ENCODE data around the gene CPNE6. TPM values are rescaled to one million over a fixed set of nuclear protein-coding genes. Genes with fewer than 3 reads are reported as not detected.
A peak's percentile ranks its signal among the peaks of the same experiment; 100 is the strongest.

The CPNE6 gene
- total and polyA plus RNA-seq, 2 of the 13 experiments (the other 11 are each of a cell fraction or from before 2014, with no cell fraction given), result not detected

GRCh38 chr14:24095271-24096068 is 24.1 kb downstream of the CPNE6 start (continued):
- TF ChIP-seq HMG20B (CRISPR knock-in tag; conservative IDR thresholded peaks at IDR 0.05) (peak; percentile 89), FOXP1 (IDR thresholded peaks at IDR 0.05) (peak; percentile 86; the same call in 1 of the 2 replicates), FOXP1 (CRISPR knock-in tag; IDR thresholded peaks at IDR 0.05) (peak; percentile 89), ZNF580 (CRISPR knock-in tag; IDR thresholded peaks at IDR 0.05; ENCODE audit: borderline replicate concordance, low read depth) (peak; percentile 100; the same call in 1 of the 2 replicates), FOXO4 (CRISPR knock-in tag; conservative IDR thresholded peaks at IDR 0.05) (no peak), SKIL (CRISPR knock-in tag; IDR thresholded peaks at IDR 0.05; ENCODE audit: borderline replicate concordance) (no peak), FOXK1 (CRISPR knock-in tag; IDR thresholded peaks at IDR 0.05; ENCODE audit: borderline replicate concordance, low read depth) (peak; percentile 94), NFAT5 (CRISPR knock-in tag; IDR thresholded peaks at IDR 0.05) (peak; percentile 95), FOXK2 (IDR thresholded peaks at IDR 0.05) (peak; percentile 94), TP53 (CRISPR knock-in tag; conservative IDR thresholded peaks at IDR 0.05) (0 out of 2 replicates have a peak, but pooled peaks have one; percentile 12), JUNB (CRISPR knock-in tag; IDR thresholded peaks at IDR 0.05; ENCODE audit: borderline replicate concordance) (no peak), ZNF256 (CRISPR knock-in tag; conservative IDR thresholded peaks at IDR 0.05) (peak; percentile 56; the same call in 1 of the 2 replicates), MAFG (CRISPR knock-in tag; IDR thresholded peaks at IDR 0.05) (no peak), RBFOX2 (IDR thresholded peaks at IDR 0.05; ENCODE audit: low read depth, low read length) (peak; percentile 72), AGO1 (IDR thresholded peaks at IDR 0.05; ENCODE audit: low read depth, low read length, poor library complexity, severe bottlenecking) (no peak), YEATS4 (CRISPR knock-in tag; IDR thresholded peaks at IDR 0.05; ENCODE audit: borderline replicate concordance) (peak; percentile 97), ZNF225 (CRISPR knock-in tag; IDR thresholded peaks at IDR 0.05) (peak; percentile 94; the same call in 1 of the 2 replicates), HOXA5 (CRISPR knock-in tag; IDR thresholded peaks at IDR 0.05) (peak; percentile 95; the same call in 1 of the 2 replicates), ZFP90 (CRISPR knock-in tag; IDR thresholded peaks at IDR 0.05; ENCODE audit: borderline replicate concordance) (peak; percentile 81), ZNF138 (CRISPR knock-in tag; IDR thresholded peaks at IDR 0.05; ENCODE audit: low read depth) (no peak; the same call in none of the 2 replicates), TBX3 (IDR thresholded peaks at IDR 0.05; ENCODE audit: borderline replicate concordance) (peak; percentile 51)

Data from HepG2 (cell line).